SJCRH30 (cell line): ENCODE data around the gene ICAM5. TPM values are rescaled to one million over a fixed set of nuclear protein-coding genes. Genes with fewer than 3 reads are reported as not detected.
"Not testable (repeated sequence)": the region's sequence is repeated elsewhere in the genome, so short reads cannot be mapped to it uniquely, and the experiment has no call there.

ENCODE experiments used
- DNase-seq, 2 experiments: peaks; one replicate each; pipeline ENCODE4 v3.0.0-alpha.2; 2015 to 2020
- H3K27ac ChIP-seq: fragments of 250-450 bp; sonication (Bioruptor Pico); 2 replicates; pipeline ENCODE4 v1.5.1; 2020; ENCODE audit warnings: mild to moderate bottlenecking, moderate library complexity
- H3K27me3 ChIP-seq: fragments of 250-450 bp; sonication (Bioruptor Pico); 2 replicates; pipeline ENCODE4 v1.5.1; 2020; ENCODE audit warnings: mild to moderate bottlenecking, moderate library complexity
- H3K36me3 ChIP-seq: fragments of 250-450 bp; sonication (Bioruptor Pico); 2 replicates; pipeline ENCODE4 v1.5.1; 2020; ENCODE audit warnings: mild to moderate bottlenecking, moderate library complexity
- H3K4me1 ChIP-seq: fragments of 250-450 bp; sonication (Bioruptor Pico); 2 replicates; pipeline ENCODE4 v1.5.1; 2020; ENCODE audit warnings: mild to moderate bottlenecking, moderate library complexity
- H3K4me3 ChIP-seq: fragments of 250-450 bp; sonication (Bioruptor Pico); 2 replicates; pipeline ENCODE4 v1.5.1; 2020; ENCODE audit warnings: mild to moderate bottlenecking, moderate library complexity
- H3K9me3 ChIP-seq: fragments of 250-450 bp; sonication (Bioruptor Pico); replicated peaks from 2 replicates; pipeline ENCODE4 v1.5.1; 2020; ENCODE audit warnings: mild to moderate bottlenecking, moderate library complexity
- total RNA-seq: library from RNA; depleted of rRNA; stranded (reverse); fragments of >200 nt; shearing (Covaris generic); gene quantifications from 2 replicates; pipeline ENCODE4 v1.2.3, GENCODE V29; 2014; rRNA removed

Gene ICAM5
- 0.22 and 0.28 TPM in 2 replicates for total RNA-seq

- Histone ChIP-seq H3K4me1 (peaks cover 3% of the 10 kb centered on the region; the same call in 1 of the 2 replicates), H3K27me3 (no peaks in the 10 kb centered on the region), H3K27ac (no peak within 1 kb of the TSS), H3K36me3 (no peaks in the 10 kb centered on the region), H3K4me3 (no peak within 1 kb of the TSS), H3K9me3 (no peaks in the 10 kb centered on the region; the same call in 1 of the 2 replicates)
- no peak for DNase-seq
These were observed at the start of gene ICAM5 for GRCh38 chr19:10289836-10290356. Gene ICAM5 (plus strand): TSS chr19:10289952. CDS start chr19:10290044, 92 bp downstream.

DNA sequence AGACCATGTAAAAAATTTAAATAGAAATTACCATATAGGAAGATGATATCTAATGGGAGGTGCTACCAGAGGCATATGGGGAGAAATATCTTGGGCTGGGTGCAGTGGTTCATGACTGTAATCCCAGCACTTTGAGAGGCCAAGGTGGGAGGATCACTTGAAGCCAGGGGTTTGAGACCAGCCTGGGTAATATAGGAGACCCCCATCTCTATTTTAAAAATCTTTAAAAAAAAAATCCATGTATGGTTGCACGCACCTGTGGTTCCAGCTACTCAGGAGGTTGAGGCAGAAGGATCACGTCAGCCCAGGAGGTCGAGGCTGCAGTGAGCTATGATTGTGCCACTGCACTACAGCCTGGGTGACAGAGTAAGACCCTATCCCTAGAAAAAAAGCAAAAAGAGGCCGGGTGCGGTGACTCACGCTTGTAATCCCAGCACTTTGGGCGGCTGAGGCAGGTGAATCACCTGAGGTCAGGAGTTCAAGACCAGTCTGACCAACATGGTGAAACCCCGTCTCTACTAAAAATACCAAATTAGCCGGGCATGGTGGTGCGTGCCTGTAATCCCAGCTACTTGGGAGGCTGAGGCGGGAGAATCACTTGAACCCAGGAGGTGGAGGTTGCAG is 47.8 kb upstream of the ICAM5 start:
- H3K4me1 ChIP-seq, H3K9me3 ChIP-seq, H3K36me3 ChIP-seq, H3K27ac ChIP-seq, DNase-seq, H3K4me3 ChIP-seq, H3K27me3 ChIP-seq: not testable (repeated sequence)

DNA sequence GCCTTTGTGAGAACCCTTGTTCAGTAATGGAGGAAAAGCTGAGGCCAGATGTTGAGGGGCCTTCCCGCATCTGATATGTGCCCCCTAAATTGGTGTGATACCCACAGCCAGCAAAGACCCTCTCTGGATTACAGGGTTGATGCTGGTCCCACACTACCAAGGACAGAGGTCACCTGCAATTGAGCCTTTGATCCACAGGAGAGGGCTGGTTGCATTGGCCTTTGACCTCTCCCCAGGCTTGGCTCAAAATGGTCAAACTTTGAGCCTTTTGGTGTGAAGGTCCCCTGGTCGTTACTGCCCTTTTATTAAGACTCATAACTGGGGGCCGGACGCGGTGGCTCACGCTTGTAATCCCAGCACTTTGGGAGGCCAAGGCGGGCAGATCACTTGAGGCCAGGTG is 46.1 kb upstream of the ICAM5 start:
- H3K36me3 ChIP-seq: no peaks in the 10 kb centered on the region
- no peaks in the 10 kb centered on the region for H3K9me3 ChIP-seq
- H3K4me1 ChIP-seq: no peaks in the 10 kb centered on the region
- no peak for DNase-seq
- H3K4me3 ChIP-seq: no peak overlapping the region
- H3K27ac ChIP-seq: no peak overlapping the region
- no peaks in the 10 kb centered on the region for H3K27me3 ChIP-seq

GRCh38 chr19:10245189-10245939 is 44.4 kb upstream of the ICAM5 start:
- H3K4me3 ChIP-seq: no peak overlapping the region
- H3K36me3 ChIP-seq: no peaks in the 10 kb centered on the region
- H3K27me3 ChIP-seq: no peaks in the 10 kb centered on the region
- no peak overlapping the region for H3K27ac ChIP-seq
- H3K9me3 ChIP-seq: no peaks in the 10 kb centered on the region
- DNase-seq: no peak
- H3K4me1 ChIP-seq: no peaks in the 10 kb centered on the region

GRCh38 chr19:10246511-10246910 is 43.2 kb upstream of the ICAM5 start:
- no peaks in the 10 kb centered on the region for H3K4me1 ChIP-seq
- no peaks in the 10 kb centered on the region for H3K27me3 ChIP-seq
- DNase-seq: no peak
- H3K36me3 ChIP-seq: no peaks in the 10 kb centered on the region
- no peaks in the 10 kb centered on the region for H3K9me3 ChIP-seq
- no peak overlapping the region for H3K4me3 ChIP-seq
- no peak overlapping the region for H3K27ac ChIP-seq

DNA sequence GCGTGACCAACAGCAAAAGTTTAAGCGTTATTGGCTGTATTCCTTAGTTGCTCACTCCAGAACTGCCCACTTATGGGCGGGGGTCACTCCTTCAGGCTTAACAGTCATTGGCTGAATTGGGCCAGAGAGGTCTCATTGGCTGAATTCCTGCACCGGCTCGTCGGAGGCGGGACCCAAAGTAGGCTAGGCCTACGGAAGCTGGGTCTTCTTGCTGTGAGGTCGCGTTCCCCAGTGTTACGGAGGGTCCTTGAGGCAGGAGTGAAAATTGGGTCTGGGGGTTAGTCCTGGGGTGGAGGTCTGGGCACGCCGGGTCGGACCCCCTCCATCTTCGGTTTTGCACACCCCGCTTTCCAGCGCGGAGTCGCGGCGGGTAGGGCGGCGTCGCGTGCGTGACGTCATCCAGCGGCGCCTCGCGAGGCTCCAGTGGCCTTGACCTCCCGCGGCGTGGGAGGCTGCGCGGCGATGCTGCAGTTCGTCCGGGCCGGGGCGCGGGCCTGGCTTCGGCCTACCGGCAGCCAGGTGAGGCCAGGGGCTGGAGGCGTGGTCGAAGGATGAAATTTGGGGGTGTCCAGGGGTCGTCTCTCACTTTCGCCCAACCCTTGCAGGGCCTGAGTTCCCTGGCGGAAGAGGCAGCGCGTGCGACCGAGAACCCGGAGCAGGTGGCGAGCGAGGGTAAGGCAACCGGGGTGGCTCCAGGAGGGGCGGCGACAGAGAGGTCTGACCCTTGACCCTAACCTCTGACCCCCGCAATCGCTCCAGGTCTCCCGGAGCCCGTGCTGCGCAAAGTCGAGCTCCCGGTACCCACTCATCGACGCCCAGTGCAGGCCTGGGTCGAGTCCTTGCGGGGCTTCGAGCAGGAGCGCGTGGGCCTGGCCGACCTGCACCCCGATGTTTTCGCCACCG is 37.7 kb upstream of the ICAM5 start, which contains the start of gene MRPL4:
TSS of gene MRPL4 (plus strand) at position 423 of the 903 bp plus-strand sequence. CDS start at position 463, 40 bp downstream.
- Histone ChIP-seq H3K36me3 (peaks cover 12% of the 10 kb centered on the region), H3K4me3 (peak within 1 kb of the TSS; percentile 90), H3K27ac (peak within 1 kb of the TSS; percentile 57), H3K27me3 (no peaks in the 10 kb centered on the region), H3K4me1 (no peaks in the 10 kb centered on the region), H3K9me3 (no peaks in the 10 kb centered on the region)
- peak; percentile 97 to 98 for DNase-seq

GRCh38 chr19:10252707-10253106 is 37.0 kb upstream of the ICAM5 start:
- H3K27ac ChIP-seq: peak overlapping the region; percentile 57
- peak overlapping the region; percentile 90 for H3K4me3 ChIP-seq
- peaks cover 12% of the 10 kb centered on the region for H3K36me3 ChIP-seq

DNA sequence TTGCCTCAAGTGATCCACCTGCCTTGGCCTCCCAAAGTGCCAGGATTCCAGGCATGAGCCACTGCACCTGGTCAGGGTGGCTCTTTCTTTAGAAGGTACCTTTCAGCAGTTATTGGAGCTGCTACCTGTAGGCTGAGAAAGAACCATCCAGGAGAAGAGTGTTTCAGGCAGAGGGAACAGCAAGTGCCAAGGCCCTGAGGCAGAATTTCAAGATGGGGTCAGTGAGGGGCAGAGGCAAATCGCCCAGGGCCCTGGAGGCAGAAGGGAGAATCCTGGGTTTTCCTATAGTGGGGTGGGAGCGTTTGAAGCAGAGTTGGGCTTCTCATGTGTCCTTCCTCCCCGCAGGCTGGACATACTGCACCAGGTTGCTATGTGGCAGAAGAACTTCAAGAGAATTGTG is 35.5 kb upstream of the ICAM5 start:
- Histone ChIP-seq H3K27ac (no peak overlapping the region), H3K4me3 (no peak overlapping the region), H3K9me3 (no peaks in the 10 kb centered on the region), H3K36me3 (peaks cover 12% of the 10 kb centered on the region), H3K27me3 (no peaks in the 10 kb centered on the region), H3K4me1 (no peaks in the 10 kb centered on the region)
- DNase-seq: no peak

More at GRCh38 chr19:10252707-10253106, 37.0 kb upstream of the ICAM5 start:
- no peaks in the 10 kb centered on the region for H3K9me3 ChIP-seq
- no peaks in the 10 kb centered on the region for H3K4me1 ChIP-seq
- H3K27me3 ChIP-seq: no peaks in the 10 kb centered on the region
- DNase-seq: no peak

- Histone ChIP-seq H3K27ac (no peak overlapping the region), H3K9me3 (no peaks in the 10 kb centered on the region), H3K36me3 (peaks cover 12% of the 10 kb centered on the region), H3K4me3 (no peak overlapping the region), H3K4me1 (no peaks in the 10 kb centered on the region), H3K27me3 (no peaks in the 10 kb centered on the region)
- no peak for DNase-seq
These were observed 34.4 kb upstream of the ICAM5 start for GRCh38 chr19:10255358-10255757.

DNA sequence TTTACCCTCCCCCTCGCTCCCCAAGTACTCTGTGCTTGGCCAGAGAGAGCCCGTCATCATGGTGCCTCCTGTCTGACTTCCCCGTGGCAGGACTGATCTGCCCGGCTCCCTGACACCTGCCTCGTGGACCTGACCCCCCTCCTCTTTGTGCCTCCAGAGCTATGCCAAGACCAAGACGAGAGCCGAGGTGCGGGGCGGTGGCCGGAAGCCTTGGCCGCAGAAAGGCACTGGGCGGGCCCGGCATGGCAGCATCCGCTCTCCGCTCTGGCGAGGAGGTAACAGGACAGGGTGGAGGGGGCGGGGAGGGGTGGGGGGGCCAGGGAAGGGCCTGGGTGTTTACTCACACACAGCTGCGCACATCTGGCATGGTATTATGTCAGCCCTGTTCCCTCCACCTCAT is 33.2 kb upstream of the ICAM5 start:
- Histone ChIP-seq H3K4me3 (no peak overlapping the region), H3K36me3 (peaks cover 12% of the 10 kb centered on the region), H3K27me3 (no peaks in the 10 kb centered on the region), H3K27ac (no peak overlapping the region), H3K4me1 (no peaks in the 10 kb centered on the region), H3K9me3 (no peaks in the 10 kb centered on the region)
- no peak for DNase-seq

- H3K9me3 ChIP-seq: no peaks in the 10 kb centered on the region
- no peak overlapping the region for H3K4me3 ChIP-seq
- no peak overlapping the region for H3K27ac ChIP-seq
- no peaks in the 10 kb centered on the region for H3K27me3 ChIP-seq
- peaks cover 12% of the 10 kb centered on the region for H3K36me3 ChIP-seq
- no peaks in the 10 kb centered on the region for H3K4me1 ChIP-seq
- no peak for DNase-seq
These were observed 32.7 kb upstream of the ICAM5 start for GRCh38 chr19:10256970-10257615.

- no peaks in the 10 kb centered on the region for H3K4me1 ChIP-seq
- no peaks in the 10 kb centered on the region for H3K27me3 ChIP-seq
- peaks cover 12% of the 10 kb centered on the region for H3K36me3 ChIP-seq
- no peak overlapping the region for H3K4me3 ChIP-seq
- DNase-seq: no peak
- H3K9me3 ChIP-seq: no peaks in the 10 kb centered on the region
- no peak overlapping the region for H3K27ac ChIP-seq
These were observed 31.6 kb upstream of the ICAM5 start for GRCh38 chr19:10258080-10258710.

DNA sequence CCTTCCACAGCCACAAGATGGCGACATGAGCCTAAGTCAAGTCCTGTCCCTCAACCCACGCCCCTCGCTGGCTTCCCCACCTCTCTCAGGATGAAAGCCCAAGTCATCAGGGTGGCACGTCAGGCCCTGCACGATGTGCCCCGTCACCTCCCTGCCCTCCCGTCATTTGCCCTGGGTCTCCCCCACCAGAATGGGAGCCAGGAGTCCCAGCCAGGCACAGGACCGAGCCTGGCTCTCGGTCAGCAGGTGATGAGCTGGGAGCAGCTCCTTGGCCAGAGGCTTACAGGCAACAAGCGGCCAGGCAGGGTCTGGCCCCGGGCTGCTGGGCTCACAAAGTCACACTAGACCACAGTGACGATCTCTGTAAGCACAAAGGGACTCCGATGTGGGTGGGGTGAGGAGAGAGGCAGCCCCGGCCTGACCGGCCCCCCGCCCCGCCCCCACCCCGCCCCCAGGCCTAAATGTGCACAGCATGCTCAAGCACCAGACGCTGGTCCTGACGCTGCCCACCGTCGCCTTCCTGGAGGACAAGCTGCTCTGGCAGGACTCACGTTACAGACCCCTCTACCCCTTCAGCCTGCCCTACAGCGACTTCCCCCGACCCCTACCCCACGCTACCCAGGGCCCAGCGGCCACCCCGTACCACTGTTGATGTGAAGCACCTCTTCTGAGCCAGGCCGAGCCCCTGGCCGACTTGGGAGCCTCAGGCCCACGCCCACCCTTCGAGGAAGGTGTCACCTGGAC is 30.4 kb upstream of the ICAM5 start:
- Histone ChIP-seq H3K27me3 (no peaks in the 10 kb centered on the region), H3K4me1 (no peaks in the 10 kb centered on the region), H3K36me3 (peaks cover 12% of the 10 kb centered on the region), H3K9me3 (no peaks in the 10 kb centered on the region), H3K4me3 (no peak overlapping the region), H3K27ac (no peak overlapping the region)
- peak; percentile 90 for DNase-seq
